ENCODE results near the gene GPR17.

The GPR17 gene, protein sequence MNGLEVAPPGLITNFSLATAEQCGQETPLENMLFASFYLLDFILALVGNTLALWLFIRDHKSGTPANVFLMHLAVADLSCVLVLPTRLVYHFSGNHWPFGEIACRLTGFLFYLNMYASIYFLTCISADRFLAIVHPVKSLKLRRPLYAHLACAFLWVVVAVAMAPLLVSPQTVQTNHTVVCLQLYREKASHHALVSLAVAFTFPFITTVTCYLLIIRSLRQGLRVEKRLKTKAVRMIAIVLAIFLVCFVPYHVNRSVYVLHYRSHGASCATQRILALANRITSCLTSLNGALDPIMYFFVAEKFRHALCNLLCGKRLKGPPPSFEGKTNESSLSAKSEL

DNA sequence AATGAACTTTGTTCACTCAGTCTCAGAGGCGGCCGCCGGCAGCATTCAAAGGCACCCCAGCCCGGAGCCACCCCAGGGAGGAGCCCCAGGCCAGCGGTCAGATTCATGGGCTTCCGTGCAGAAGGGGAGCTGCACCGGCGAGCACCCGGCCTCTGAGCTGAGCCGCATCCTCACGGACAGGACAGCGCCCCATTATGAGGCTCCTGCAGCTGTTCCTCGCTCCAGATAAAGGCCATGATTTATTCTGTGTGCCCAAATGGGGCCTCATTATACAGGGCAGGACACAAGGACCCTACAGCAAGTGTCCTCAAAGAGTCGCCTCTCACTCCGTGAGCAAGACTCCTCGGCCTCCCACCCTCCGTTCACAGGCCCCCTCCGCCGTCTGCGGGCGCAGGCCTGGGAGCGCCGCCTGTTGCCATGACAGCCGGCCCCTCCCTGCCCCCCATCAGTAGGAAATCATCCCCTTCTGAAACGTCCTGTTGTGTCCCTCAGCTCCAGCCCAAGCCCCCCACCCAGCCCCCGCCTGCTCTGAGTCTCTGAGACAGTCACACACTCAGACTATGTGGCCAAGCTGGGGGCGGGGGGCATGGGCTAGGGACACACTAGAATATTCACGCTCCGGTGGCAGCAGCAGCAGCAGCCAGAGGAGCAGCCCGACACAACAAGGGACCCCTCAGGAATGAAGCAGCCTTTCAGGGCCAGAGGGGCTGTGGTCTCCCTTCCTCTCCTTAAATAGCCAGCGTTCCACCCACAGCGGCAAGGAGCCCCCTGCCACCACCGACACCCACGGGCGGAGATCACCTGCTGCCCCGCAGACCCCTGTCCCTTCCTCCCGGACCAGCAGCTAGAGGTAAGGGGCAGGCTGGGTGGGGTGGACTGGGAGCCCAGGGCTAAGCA lies at the start of gene GPR17:
GPR17 (plus strand) TSS at position 759 of the 897 bp plus-strand sequence. CDS start 4,583 bp downstream, outside the sequence.
- no peak for DNase-seq

DNA sequence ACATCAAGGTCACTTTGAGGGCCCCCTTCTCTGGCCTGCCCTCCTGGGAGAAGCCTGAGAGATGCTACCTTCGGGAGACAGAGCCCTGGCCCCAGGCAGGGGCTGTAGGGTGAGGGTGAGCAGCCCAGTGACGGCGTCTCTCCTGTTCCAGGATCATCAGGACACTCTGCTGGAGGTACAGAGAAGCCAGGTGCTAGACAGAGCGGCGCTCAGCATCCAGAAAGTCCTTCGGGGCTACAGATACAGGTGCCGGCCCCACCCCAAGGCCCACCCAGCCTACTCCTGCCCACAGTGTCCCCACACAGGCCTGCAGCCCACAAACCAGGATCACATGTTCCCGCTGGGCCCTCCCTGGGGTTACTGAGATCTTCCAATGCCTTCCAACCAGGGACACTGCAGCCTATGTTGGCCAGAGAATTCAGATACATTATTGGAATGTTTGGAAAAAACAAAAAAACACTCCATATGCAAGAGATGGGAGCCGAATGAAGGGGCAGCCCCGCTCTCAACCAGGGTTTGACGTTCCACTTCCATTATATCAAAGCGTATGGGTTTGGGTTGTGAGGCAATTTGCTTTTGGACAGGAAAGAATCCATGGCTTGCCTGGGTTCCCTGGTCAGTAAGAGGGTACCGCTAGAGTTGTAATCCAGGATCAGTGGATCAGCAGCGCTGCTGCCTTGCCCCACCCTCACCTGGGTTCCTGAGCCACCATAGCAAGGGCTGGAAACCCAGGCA lies 49.5 kb upstream of the GPR17 start:
- DNase-seq: no peak

DNA sequence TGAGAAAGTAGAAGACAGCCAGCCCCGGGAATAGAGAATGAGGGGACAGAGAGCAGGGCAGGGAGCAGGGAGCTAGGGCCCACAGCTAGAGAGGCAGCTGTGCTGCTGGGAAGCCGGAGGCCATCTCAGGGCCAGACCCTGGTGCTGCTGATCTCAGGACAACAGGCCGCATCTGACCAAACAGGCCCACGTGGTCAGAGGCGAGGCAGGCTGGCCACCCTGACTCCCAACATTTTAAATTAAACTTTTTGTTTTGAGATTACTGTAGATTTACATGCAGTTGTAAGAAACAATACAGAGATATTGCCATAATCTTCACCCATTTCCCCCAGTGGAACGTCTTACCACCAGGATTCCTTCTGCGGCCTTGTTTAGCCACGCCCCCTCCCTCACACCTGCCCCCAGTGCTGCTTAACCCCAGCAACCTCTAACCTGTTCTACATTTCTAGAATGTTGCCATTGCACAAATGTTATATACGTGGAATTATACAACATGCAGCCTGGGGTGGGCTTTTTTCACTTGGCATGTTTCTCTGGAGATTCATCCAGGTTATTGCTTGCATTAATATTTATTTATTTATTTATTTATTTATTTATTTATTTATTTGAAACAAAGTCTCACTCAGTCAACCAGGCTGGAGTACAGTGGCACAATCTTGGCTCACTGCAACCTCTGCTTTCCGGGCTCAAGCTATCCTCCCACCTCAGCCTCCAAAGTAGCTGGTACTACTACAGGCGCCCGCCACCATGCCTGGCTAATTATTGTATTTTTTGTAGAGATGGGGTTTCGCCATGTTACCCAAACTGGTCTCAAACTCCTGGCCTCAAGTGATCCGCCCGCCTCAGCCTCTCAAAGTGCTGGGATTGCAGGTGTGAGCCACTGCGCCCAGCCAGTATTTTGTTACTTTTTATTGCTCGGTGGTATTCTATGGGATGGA lies 48.6 kb upstream of the GPR17 start:
- no peak for DNase-seq

DNA sequence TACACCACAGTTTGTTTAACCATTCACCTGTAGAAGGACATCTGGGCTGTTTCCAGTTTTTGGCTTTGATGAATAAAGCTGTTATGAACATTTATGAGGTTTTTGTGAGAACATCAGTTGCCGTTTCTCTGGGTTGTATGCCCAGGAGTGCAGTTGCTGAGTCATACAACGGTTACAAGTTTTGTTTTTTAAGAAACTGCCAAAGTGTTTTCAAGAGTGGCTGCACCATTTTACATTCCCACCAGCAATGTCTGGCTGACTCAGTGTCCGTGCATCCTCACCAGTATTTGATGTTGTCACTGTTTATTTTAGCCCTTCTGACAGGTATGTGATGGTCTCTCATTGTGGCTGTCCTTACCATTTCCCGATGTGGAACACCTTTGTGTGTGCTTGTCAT lies 48.0 kb upstream of the GPR17 start:
- no peak for DNase-seq

DNA sequence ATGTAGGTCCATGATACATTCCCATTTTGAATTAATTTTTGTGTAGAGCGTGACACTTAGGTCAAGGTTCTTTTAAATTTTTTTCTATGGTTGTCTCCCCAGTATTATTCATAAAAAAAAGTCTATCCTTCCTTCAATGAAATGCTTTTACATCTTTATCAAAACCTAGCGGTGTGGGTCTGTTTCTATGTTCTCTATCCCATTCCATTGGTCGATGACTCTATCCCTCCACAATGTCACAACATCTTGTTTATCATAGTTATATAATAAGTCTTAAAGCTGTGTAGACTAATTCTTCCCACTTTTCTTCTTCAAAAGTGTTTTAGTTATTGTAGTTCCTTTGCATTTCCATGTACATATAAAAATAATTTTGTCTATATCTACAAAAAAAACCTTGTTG lies 47.2 kb upstream of the GPR17 start:
- DNase-seq: no peak

DNA sequence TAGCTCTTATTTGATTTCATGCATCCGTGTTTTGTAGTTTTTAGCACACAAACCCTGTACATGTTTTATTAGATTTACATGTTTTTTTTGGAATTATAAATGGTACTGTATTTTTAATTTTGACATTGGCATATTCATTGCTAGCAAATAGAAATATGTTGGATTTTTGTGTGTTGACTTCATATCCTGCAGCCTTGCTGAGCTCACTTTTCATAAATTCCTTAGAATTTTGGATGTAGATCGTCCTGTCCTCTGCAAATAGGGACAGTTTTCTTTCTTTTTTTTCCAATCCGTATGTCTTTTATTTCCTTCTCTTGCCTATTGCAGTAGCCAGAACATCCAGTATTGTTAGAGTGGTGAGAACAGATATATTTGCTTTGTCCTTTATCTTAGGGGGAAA lies 46.7 kb upstream of the GPR17 start:
- no peak for DNase-seq

DNA sequence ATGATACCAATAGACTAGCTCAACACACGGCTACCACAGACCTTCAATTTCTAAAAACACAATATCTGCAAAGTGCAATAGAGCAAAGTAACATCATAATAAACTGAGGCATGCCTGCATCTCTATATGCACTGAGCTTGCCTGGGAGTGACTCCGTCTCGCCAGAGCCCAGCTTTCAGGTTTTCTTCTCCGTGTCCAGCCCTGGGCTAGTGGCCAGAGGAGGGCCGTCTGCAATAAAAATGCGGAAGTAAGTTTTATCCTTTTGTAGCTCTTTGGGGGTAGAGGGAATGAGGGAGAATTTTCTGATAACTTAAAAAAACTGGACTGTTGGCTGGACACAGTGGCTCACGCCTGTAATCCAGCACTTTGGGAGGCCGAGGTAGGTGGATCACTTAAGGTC lies 41.0 kb upstream of the GPR17 start:
- no peak for DNase-seq

DNA sequence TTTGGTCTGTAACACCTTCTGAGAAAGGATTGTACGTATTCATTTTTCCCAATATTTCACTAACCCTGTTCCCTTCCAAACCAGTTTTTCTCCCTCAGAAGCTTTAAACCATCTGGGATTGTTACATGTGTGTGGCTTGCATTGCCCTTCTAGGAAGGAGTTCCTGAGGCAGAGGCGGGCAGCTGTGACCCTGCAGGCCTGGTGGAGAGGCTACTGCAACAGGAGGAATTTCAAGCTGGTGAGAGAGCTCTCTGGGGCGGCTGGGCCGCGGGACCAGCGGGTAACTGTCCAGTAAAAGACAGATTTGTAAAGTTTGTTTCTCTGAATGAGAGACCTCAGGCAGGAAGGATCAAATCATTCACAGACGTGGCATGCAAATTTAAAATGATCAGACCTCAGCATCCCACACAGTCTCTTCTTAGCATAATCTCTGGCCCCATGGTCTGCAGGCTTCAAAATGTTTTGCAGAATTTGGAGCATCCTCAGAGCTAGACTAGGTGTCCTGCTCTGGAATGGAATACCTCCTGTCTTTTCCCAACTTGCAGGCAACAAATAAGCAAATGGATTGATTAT lies 40.2 kb upstream of the GPR17 start:
- no peak for DNase-seq

DNA sequence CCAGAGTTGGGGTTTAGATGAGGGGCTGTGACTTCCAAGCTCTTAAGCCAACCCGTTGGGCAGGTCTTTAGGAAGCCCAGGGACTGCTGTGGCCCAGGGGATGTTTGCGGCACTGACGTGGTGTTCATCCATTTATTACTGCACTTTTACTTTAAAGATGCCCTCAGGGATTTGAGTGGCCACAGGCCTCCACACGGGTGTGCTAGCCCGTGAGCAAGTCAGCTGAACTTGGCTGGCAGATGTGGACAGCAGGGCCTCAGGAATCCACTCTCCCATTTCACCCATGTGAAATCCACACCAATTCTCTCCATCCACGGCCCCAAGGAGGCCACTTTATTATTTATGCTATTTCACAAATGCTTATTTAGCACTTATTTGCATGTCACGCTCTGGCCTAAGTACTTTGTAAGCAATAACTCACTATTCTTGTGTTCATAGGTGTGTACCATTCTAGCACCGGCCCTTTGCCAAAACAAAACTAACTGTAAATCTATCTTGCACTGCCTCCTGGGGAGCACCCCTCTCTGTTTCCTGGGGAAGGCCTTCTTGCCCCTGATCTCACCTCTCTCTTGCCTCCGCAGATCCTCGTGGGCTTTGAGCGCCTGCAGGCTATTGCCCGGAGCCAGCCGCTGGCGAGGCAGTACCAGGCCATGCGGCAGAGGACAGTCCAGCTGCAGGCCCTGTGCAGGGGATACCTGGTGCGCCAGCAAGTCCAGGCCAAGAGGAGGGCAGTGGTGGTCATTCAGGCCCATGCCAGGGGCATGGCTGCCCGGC lies 39.1 kb upstream of the GPR17 start:
- no peak for DNase-seq

DNA sequence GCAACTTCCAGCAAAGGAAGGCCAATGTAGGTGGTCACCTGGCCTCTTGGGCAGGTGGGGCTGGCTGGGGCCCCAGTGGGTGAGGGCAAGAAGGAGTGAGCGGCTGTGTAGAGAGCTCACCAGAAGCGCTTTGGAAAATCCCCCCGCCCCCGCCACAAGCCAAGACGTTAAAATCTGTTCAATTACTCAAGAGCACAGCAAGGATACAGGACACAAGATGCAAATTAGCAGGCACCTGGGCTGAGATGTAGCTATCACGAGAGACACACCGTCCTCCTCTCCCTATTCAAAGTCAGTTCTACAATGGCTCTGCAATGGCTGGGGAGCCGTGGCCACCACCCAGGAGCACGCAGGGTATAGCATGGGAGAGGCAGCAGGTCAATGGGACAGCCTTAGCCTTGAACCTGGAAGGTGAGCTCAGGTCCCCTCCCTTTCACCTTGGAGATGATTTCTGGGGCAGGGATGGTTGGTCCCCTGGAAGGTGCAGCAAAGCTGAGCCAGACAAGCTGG lies 38.5 kb upstream of the GPR17 start:
- DNase-seq: no peak

DNA sequence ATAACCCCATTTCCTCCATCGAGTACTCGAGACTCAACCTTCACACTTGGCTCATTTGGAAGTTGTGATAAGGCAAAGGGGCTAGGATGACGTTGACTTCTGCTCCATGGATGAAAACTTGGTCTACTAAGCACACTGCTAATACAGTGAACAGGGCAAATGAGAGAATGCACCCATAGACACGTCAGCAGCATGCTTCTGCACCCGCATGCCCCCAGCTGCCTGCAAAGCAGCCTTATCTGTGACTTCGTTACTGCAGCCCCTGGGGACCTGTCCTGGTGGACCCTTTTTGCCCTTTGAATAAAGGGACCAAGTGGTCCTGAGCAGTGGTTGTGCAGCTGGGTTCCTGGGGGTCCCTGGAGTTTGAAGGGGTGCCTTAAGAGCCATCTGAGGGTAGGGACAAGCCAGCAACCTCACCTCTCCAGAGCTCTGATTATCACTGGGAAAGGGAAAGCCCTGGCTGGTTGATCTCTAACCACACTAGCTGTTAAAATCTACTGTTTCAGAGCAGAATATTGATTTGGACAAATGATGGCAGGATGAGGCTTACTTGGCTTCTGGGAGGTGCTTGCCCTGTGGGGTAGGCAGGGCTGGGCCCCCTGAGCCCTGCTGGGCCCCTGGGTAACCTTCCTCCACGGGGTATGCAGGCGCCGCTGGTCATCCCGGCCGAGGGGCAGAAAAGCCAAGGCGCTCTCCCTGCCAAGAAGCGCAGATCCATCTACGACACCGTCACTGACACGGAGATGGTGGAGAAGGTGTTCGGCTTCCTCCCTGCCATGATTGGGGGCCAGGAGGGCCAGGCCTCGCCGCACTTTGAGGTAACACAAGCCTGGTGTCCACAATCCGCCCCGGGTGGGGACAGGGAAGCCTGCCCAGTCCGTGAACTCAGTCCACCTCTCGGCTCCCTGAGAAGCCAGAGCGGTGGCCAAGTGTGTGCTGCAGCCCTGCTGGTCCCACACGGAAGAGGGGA lies 37.6 kb upstream of the GPR17 start:
- no peak for DNase-seq

DNA sequence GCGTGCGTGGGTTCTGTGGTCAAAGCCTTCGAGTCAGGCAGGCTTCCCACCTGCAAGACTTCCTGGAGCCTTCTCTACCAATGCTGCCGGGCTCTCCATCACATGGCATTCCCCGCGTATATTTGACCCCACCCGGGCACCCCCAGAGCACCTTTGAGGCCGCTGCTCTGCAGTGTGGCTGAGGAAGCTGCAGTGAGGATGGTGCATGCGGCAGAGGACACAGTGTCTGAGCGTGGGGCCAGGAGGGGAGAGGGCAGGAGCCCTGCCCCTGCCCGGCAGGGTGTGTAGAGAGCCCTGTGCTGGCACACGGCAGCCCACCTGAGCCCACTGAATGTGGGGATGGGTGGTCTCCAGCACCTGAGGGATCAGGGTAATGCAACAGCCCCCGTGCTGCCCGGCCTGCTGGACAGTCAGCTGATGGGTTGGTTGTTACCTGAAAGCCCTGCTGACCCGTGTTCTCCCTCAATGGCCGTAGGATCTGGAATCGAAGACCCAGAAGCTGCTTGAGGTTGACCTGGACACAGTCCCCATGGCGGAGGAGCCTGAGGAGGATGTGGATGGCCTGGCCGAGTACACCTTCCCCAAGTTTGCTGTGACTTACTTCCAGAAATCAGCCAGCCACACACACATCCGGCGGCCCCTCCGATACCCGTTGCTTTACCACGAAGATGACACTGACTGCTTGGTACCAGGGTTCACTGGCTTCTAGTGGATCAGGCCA lies 36.8 kb upstream of the GPR17 start:
- no peak for DNase-seq

DNA sequence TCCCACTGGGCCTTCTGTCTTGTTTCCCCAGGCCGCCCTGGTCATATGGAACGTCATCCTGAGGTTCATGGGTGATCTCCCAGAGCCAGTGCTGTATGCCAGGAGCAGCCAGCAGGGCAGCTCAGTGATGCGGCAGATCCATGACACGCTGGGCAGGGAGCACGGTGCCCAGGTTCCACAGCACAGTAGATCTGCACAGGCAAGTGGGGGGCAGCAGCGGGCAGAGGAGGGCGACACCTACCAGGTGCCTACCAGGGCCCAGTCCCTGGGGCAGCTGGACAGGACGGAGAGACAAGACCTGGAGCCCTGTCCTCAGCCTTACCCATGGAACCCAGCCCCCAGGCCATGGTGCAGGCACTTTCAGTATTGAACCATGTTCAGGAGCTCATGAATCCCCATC lies 36.1 kb upstream of the GPR17 start:
- DNase-seq: no peak

DNA sequence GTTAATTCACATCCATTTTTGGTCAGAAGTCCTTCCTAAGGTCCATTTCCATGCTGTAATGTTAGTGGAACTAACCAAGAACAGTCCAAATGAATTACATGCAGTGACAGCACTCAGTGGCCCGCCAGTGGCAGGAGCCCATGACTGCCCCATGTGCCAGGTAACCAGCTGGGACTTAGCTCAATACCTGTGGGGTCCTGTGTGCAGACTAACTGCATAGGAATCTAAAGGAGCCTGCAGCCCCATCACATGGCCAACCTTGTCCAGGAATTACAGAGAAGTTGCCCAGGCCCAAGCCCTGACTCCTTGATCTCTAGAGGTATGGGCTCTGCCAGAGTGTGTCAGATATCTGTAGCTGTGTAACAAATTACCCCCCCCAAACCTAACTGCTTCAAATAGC lies 35.4 kb upstream of the GPR17 start:
- no peak for DNase-seq

DNA sequence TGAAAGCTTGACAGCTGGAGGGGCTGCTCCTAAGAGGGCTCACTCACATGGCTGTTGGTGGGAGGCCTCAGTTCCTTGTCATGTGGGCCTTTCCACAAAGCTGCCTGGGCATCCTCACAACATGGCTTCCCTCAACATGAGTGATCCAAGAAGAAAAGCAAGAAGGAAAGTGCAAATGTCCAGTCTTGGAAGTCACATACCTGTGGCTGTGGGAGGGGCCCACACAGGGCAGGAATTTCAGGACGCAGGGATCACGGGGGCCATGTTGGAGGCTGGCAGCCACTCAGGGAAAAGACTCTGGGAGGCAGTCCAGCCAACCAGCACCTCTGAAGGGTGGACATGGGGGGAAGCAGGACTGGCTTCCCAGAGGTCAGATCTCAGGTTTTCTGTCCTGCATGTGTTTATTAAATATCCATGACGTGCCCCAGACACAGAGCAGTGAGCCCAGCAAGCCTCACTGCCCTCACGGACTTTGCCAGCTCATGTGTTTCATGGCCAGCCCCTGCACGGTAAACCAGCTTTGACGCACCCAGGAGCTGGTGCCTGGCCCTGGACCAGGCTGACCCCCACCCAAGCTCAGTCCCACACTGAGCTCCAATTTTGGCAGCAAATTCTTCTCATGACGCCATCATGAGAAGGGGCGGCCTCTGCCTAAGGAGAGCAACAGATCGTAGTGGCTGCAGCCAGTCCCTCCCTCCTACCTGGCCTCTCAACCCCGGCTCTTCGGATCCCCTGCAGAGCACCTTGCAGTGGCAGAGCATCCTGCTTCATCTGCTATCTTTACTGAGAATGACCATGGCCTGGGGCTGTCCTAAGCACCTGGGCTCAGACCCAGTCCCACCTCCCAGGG lies 34.7 kb upstream of the GPR17 start:
- no peak for DNase-seq

DNA sequence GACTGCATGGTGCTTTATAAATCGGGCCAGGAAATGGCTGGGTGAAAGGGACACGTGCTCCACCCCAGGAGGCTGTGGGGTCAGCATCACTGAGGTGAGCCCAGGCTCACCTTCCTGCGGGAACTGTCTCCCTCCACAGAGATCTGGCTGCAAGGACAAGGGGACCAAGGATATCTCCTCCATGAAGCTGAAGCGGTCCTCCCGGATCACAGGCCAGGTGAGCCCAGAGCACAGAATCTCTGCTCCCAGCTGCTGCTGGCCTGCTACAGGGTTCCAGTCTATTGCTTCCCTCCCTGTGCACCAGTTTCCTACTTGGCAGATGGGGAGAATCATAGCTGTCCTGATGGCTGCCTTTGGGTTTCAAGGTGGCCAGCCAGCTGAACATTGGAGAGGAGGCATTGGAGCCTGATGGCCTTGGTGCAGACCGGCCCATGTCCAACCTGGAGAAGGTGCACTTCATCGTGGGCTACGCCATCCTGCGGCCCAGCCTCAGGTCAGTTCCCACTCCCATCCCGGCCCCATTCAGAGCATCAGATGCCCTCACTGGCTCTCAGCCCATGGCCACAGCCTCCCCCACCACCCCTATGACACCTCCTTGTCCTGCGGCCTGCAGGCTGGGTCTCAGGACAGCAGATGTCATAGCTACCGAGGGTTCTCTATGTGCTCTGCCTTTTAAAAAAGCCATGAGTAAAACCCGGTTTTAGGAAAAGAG lies 33.7 kb upstream of the GPR17 start:
- DNase-seq: no peak

DNA sequence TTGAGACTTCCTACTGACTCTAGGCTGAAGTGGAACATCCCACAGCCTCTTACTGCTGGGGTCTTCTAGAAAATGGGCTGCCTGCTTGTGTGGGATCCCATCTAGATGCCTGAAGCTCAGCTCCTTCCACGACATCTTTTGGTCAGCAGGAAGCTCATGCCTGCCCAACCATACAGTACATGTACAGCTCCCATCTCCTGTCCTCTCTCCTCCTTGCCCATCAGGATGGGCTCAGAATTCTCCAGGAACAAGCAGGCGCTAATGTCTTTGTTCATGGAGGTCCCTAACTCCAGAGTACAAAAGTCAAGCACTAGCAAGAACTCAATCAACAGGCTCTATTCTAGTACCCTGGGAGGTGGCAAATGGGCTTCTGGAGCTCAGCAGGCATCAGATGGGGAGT lies 31.7 kb upstream of the GPR17 start:
- no peak for DNase-seq
